Head of caudate nucleus (tissue), 42 donors: ENCODE results near the gene P2RY1.

ENCODE experiments used
- DNase-seq, 42 donors: peaks; one replicate each; pipeline versions ENCODE4 v3.0.0 to v3.0.0-alpha.2; 2020 to 2021; ENCODE audit warnings: mixed read lengths in 7 of 42
- intact Hi-C: fragments of 100-400 bp; cut with DNase I; formaldehyde crosslinking; loops from one replicate; pipeline ENCODE4 v1.15.0; 2022

The P2RY1 gene

DNA sequence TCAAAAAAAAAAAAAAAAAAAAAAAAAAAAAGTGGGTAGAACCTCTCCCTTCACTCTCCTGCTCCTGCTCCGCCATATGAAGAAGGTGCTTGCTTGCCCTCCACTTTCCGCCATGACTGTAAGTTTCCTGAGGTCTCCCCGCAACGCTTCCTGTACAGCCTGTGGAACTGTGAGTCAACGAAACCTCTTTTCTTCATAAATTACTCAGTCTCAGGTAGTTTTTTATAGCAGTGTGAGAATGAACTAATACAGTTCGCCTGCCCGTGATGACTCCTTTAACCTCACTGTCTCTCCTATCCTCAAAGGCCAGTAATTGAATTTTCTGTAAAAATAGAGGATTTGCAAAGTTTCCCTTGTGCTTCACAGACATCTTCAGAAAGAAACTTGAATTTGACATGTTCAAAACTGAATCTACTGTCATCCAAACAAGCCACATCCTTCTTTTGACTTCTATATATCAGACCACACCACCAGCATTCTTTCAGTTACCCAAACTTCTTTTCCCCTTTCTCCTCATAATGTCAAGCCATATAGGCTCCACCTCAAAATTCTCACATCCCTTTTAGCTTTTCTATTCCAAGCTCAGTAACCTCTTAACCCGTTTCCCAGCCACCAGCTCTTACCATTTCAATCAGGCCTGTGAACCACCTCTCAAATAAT is 44.3 kb downstream of the P2RY1 start:
- intact Hi-C loops = no loop called here
- no peak for DNase-seq

DNA sequence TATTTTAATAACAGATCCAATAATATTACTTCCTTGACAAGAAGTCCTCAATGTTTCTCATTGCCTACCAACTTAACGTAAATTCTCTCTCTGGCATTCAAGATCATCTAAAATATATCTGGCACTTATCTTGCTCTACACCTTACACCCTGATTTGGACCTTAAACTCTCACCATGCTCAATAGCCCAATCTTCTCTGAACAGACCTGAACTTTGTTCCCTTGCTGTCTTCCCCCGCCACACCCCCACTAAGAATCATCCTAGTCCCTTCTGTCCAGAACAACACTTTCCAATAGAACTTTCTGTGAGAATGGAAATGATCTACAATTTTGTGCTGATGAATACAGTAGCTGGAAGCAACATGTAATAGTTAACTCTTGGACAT is 44.9 kb downstream of the P2RY1 start:
- intact Hi-C loops = no loop called here
- no peak for DNase-seq

DNA sequence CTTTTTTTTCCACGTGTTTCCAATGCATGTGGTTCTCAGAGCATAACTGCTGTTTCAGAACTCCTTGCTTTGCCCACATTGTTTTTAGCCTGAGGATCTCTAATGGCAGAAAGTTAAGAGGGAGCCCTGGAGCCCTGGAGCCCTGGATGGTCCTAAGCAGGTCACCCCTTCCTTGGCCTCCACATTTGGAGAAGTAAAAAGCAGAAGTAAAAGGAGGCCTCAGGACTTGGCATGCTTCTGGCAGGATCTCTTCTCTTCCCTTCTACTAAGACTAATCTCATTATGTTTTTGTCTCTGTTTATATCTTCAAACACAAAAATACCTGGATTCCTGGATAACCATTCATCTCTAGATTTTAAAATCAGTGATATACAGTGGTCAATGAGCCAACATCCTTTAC is 50.1 kb downstream of the P2RY1 start:
- DNase-seq = no peak

More for the DNA sequence above, 50.1 kb downstream of the P2RY1 start:
- intact Hi-C loops = no loop called here
